ENCODE data around the gene AGRN. TPM values are rescaled to one million over a fixed set of nuclear protein-coding genes. Genes with fewer than 3 reads are reported as not detected.
"Not testable (repeated sequence)": the region's sequence is repeated elsewhere in the genome, so short reads cannot be mapped to it uniquely, and the experiment has no call there.

Gene AGRN
- polyA plus RNA-seq, 1 donor, result 116 TPM

- no peak overlapping the region for H3K4me3 ChIP-seq (ENCODE audit: low read length)
These were observed 44.6 kb upstream of the AGRN start for GRCh38 chr1:975365-975764.

DNA sequence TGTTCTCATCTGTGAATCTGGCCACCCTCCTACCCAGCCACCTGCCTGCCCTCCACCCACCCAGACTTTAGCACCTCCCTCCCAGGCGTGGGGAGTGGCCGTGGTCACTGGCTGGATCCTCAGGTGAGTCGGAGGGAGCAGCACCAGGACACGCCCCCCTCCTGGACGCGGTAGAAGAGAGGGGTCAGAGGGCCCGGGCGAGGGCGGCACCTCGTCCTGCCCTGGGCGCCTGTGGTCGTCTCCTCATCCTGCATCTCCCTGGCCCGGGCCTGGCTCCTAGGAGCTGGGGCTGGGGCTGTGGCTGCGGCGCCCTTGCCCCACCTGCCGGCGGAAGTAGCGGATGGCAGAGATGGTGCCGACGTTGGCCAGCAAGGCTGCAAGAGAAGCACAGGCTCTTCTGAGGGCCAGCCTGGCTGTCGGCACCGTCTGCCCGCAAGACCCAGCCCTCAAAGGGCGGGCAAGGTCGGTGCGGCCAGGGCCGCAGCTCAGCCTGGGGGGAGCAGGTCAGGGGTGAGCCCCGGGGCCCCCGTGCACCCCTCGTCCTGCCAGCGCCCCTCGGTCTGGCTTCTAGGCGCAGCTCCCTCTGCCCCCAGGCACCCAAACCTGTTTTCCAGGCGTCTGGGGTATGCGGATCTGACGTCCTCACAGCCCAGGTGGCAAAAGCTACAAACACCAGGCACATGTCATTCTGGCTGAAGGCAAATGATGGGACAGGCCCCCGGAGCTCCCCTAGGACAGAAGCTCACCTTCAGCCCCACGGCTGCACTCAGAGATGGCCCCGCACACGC lies 43.8 kb upstream of the AGRN start:
- Histone ChIP-seq H3K9me3 (ENCODE audit: control insufficient read depth, low read depth, low read length) (peaks cover 23% of the 10 kb centered on the region), H3K27ac (ENCODE audit: low read length) (no peak overlapping the region), H3K4me1 (ENCODE audit: control insufficient read depth, insufficient read depth, low read length) (peaks cover 8% of the 10 kb centered on the region), H3K36me3 (ENCODE audit: control insufficient read depth, insufficient read depth, low read length) (no peaks in the 10 kb centered on the region), H3K4me3 (ENCODE audit: low read length) (no peak overlapping the region), H3K27me3 (ENCODE audit: control insufficient read depth, insufficient read depth, low read length) (peaks cover 49% of the 10 kb centered on the region)
- no CpG with 5 or more reads among the region's 40 CpGs for WGBS (ENCODE audit: insufficient coverage, low lambda C conversion rate)
- DNase-seq, result peak; percentile 39 to 53

More at GRCh38 chr1:975365-975764, 44.6 kb upstream of the AGRN start:
- no CpG with 5 or more reads among the region's 9 CpGs for WGBS (ENCODE audit: insufficient coverage, low lambda C conversion rate)
- Histone ChIP-seq H3K36me3 (ENCODE audit: control insufficient read depth, insufficient read depth, low read length) (no peaks in the 10 kb centered on the region), H3K9me3 (ENCODE audit: control insufficient read depth, low read depth, low read length) (peaks cover 26% of the 10 kb centered on the region), H3K4me1 (ENCODE audit: control insufficient read depth, insufficient read depth, low read length) (peaks cover 8% of the 10 kb centered on the region), H3K27me3 (ENCODE audit: control insufficient read depth, insufficient read depth, low read length) (peaks cover 54% of the 10 kb centered on the region), H3K27ac (ENCODE audit: low read length) (no peak overlapping the region)
- DNase-seq, result no peak

- DNase-seq; H3K4me1 ChIP-seq (ENCODE audit: control insufficient read depth, insufficient read depth, low read length); H3K27ac ChIP-seq (ENCODE audit: low read length); H3K4me3 ChIP-seq (ENCODE audit: low read length); H3K36me3 ChIP-seq (ENCODE audit: control insufficient read depth, insufficient read depth, low read length): not testable (repeated sequence)
- peaks cover 22% of the 10 kb centered on the region for H3K9me3 ChIP-seq (ENCODE audit: control insufficient read depth, low read depth, low read length)
- peaks cover 42% of the 10 kb centered on the region for H3K27me3 ChIP-seq (ENCODE audit: control insufficient read depth, insufficient read depth, low read length)
- no CpG with 5 or more reads among the region's 39 CpGs for WGBS (ENCODE audit: insufficient coverage, low lambda C conversion rate)
These were observed 43.1 kb upstream of the AGRN start for GRCh38 chr1:976791-977190.

- no CpG with 5 or more reads among the region's 44 CpGs for WGBS (ENCODE audit: insufficient coverage, low lambda C conversion rate)
- Histone ChIP-seq H3K27ac (ENCODE audit: low read length) (no peak overlapping the region), H3K36me3 (ENCODE audit: control insufficient read depth, insufficient read depth, low read length) (no peaks in the 10 kb centered on the region), H3K9me3 (ENCODE audit: control insufficient read depth, low read depth, low read length) (peaks cover 17% of the 10 kb centered on the region), H3K4me3 (ENCODE audit: low read length) (no peak overlapping the region), H3K4me1 (ENCODE audit: control insufficient read depth, insufficient read depth, low read length) (peaks cover 8% of the 10 kb centered on the region), H3K27me3 (ENCODE audit: control insufficient read depth, insufficient read depth, low read length) (peaks cover 42% of the 10 kb centered on the region)
- no peak for DNase-seq
These were observed 41.7 kb upstream of the AGRN start for GRCh38 chr1:978069-978834.

- WGBS (ENCODE audit: insufficient coverage, low lambda C conversion rate), result no CpG with 5 or more reads among the region's 60 CpGs
- H3K27me3 ChIP-seq (ENCODE audit: control insufficient read depth, insufficient read depth, low read length), result peaks cover 38% of the 10 kb centered on the region
These were observed 40.8 kb upstream of the AGRN start for GRCh38 chr1:978835-979743.

DNA sequence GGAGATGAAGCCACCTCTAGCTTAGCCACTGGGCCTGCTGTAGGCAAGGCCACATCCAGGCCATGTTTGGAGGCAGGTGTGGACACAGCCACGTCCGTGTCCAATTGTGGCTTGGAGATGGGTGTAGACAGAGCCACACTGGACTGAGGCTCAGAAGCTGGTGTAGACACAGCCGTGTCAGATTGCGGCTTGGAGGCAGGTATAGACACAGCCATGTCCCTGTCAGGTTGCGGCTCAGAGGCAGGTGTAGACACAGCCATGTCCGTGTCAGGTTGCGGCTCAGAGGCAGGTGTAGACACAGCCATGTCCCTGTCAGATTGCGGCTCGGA lies 40.2 kb upstream of the AGRN start:
- no peaks in the 10 kb centered on the region for H3K36me3 ChIP-seq (ENCODE audit: control insufficient read depth, insufficient read depth, low read length)
- no peak overlapping the region for H3K27ac ChIP-seq (ENCODE audit: low read length)
- peaks cover 17% of the 10 kb centered on the region for H3K9me3 ChIP-seq (ENCODE audit: control insufficient read depth, low read depth, low read length)
- no CpG with 5 or more reads among the region's 9 CpGs for WGBS (ENCODE audit: insufficient coverage, low lambda C conversion rate)
- DNase-seq, result no peak
- H3K27me3 ChIP-seq (ENCODE audit: control insufficient read depth, insufficient read depth, low read length), result peaks cover 38% of the 10 kb centered on the region
- H3K4me3 ChIP-seq (ENCODE audit: low read length), result no peak overlapping the region
- peaks cover 8% of the 10 kb centered on the region for H3K4me1 ChIP-seq (ENCODE audit: control insufficient read depth, insufficient read depth, low read length)

More at GRCh38 chr1:978835-979743, 40.8 kb upstream of the AGRN start:
- Histone ChIP-seq H3K36me3 (ENCODE audit: control insufficient read depth, insufficient read depth, low read length) (no peaks in the 10 kb centered on the region), H3K9me3 (ENCODE audit: control insufficient read depth, low read depth, low read length) (peaks cover 17% of the 10 kb centered on the region), H3K27ac (ENCODE audit: low read length) (no peak overlapping the region), H3K4me3 (ENCODE audit: low read length) (no peak overlapping the region), H3K4me1 (ENCODE audit: control insufficient read depth, insufficient read depth, low read length) (peaks cover 8% of the 10 kb centered on the region)
- no peak for DNase-seq

DNA sequence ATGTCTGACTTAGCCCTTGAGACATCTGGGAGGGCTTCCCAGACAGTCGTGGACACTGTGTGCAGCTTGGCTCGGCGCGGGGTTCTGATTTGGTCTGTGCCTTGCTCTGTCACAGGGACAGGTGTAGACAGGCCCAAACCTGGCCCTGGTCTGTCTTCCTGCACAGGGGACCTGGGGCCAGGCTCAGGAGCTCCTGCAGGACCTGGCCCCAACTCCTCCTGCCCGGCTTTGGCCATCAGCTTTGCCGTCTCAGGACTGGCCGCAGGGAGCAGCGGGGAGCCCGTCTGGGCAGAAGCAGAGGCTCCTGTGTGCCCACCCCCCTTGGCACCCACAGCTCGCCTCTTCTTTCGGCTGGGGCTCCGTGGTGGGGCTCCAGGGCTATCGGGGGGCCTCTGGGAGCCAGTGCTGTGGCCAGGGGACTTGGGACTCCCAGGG lies 39.8 kb upstream of the AGRN start:
- no peak overlapping the region for H3K27ac ChIP-seq (ENCODE audit: low read length)
- no peaks in the 10 kb centered on the region for H3K36me3 ChIP-seq (ENCODE audit: control insufficient read depth, insufficient read depth, low read length)
- WGBS (ENCODE audit: insufficient coverage, low lambda C conversion rate), result no CpG with 5 or more reads among the region's 13 CpGs
- peaks cover 8% of the 10 kb centered on the region for H3K4me1 ChIP-seq (ENCODE audit: control insufficient read depth, insufficient read depth, low read length)
- DNase-seq, result no peak
- no peak overlapping the region for H3K4me3 ChIP-seq (ENCODE audit: low read length)
- H3K9me3 ChIP-seq (ENCODE audit: control insufficient read depth, low read depth, low read length), result peaks cover 17% of the 10 kb centered on the region
- H3K27me3 ChIP-seq (ENCODE audit: control insufficient read depth, insufficient read depth, low read length), result peaks cover 39% of the 10 kb centered on the region

DNA sequence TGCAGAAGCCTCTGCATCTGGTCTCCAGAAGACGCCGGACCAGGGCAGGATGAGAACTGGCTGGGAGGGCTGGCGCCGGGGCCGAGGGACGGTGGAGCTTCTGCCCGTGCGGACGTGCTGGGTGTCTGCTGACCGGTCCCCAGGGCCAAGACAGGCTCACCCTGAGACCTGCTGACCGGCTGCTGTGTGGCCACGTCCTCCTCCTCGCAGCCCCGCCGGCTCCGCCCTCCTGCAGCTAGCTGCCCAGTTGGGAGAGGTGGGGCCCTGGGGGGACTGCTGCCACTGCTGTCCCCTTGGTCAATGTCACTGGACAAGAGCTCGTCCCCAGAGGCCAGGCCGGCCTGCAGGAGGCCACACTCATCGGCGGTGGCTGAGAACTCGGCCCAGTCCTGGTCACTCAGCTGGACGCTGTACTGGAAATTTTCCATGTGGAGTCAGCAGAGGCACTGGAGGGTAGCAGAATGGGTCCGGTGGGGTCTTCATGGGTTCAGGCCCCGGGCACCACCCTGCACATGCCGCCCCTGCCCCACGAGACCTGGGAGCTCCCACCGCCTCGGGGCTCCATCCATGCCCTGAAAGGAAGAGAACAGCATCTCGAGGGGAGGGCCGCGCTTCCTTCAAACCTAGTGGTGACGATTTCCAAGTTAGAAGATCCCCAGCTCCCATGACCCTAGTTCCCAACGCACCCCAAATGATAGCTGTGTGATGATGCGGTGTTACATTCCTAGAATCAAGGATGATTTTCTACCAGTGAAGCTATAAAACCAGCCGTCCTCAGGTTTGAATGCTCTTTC lies 39.1 kb upstream of the AGRN start:
- Histone ChIP-seq H3K36me3 (ENCODE audit: control insufficient read depth, insufficient read depth, low read length) (no peaks in the 10 kb centered on the region), H3K27ac (ENCODE audit: low read length) (no peak overlapping the region), H3K4me3 (ENCODE audit: low read length) (no peak overlapping the region), H3K4me1 (ENCODE audit: control insufficient read depth, insufficient read depth, low read length) (peaks cover 6% of the 10 kb centered on the region), H3K9me3 (ENCODE audit: control insufficient read depth, low read depth, low read length) (peaks cover 17% of the 10 kb centered on the region), H3K27me3 (ENCODE audit: control insufficient read depth, insufficient read depth, low read length) (peaks cover 35% of the 10 kb centered on the region)
- WGBS (ENCODE audit: insufficient coverage, low lambda C conversion rate), result no CpG with 5 or more reads among the region's 35 CpGs
- no peak for DNase-seq

- H3K27ac ChIP-seq (ENCODE audit: low read length), result no peak overlapping the region
- H3K4me1 ChIP-seq (ENCODE audit: control insufficient read depth, insufficient read depth, low read length), result no peaks in the 10 kb centered on the region
- peaks cover 17% of the 10 kb centered on the region for H3K9me3 ChIP-seq (ENCODE audit: control insufficient read depth, low read depth, low read length)
- H3K27me3 ChIP-seq (ENCODE audit: control insufficient read depth, insufficient read depth, low read length), result peaks cover 34% of the 10 kb centered on the region
- no peaks in the 10 kb centered on the region for H3K36me3 ChIP-seq (ENCODE audit: control insufficient read depth, insufficient read depth, low read length)
- no peak overlapping the region for H3K4me3 ChIP-seq (ENCODE audit: low read length)
- no peak for DNase-seq
- no CpG with 5 or more reads among the region's 21 CpGs for WGBS (ENCODE audit: insufficient coverage, low lambda C conversion rate)
These were observed 38.4 kb upstream of the AGRN start for GRCh38 chr1:981491-981954.

Data from large intestine (tissue), 3 donors.